Measurements from ENCODE around the gene ACTG1.
"Not testable (repeated sequence)": the region's sequence is repeated elsewhere in the genome, so short reads cannot be mapped to it uniquely, and the experiment has no call there.

ACTG1 gene

GRCh38 chr17:81538651-81539570 is 26.3 kb upstream of the ACTG1 start:
- Mint-ChIP-seq H3K36me3 (ENCODE audit: low read depth) (peaks cover 4% of the 10 kb centered on the region), H3K4me1 (ENCODE audit: low read depth) (no peaks in the 10 kb centered on the region), H3K27me3 (ENCODE audit: low read depth) (peaks cover 16% of the 10 kb centered on the region), H3K9me3 (no peaks in the 10 kb centered on the region), H3K4me3 (no peak overlapping the region), H3K27ac (no peak overlapping the region)

GRCh38 chr17:81537856-81538555 is 25.4 kb upstream of the ACTG1 start:
- no peaks in the 10 kb centered on the region for H3K9me3 Mint-ChIP-seq
- H3K36me3 Mint-ChIP-seq (ENCODE audit: low read depth) = peaks cover 4% of the 10 kb centered on the region
- no peak overlapping the region for H3K4me3 Mint-ChIP-seq
- peaks cover 16% of the 10 kb centered on the region for H3K27me3 Mint-ChIP-seq (ENCODE audit: low read depth)
- no peak overlapping the region for H3K27ac Mint-ChIP-seq
- H3K4me1 Mint-ChIP-seq (ENCODE audit: low read depth) = no peaks in the 10 kb centered on the region

- peaks cover 16% of the 10 kb centered on the region for H3K27me3 Mint-ChIP-seq (ENCODE audit: low read depth)
- no peaks in the 10 kb centered on the region for H3K4me1 Mint-ChIP-seq (ENCODE audit: low read depth)
- H3K4me3 Mint-ChIP-seq = no peak overlapping the region
- H3K9me3 Mint-ChIP-seq = no peaks in the 10 kb centered on the region
- peaks cover 4% of the 10 kb centered on the region for H3K36me3 Mint-ChIP-seq (ENCODE audit: low read depth)
- H3K27ac Mint-ChIP-seq = no peak overlapping the region
Measured at GRCh38 chr17:81537343-81537855, 24.8 kb upstream of the ACTG1 start.

- Mint-ChIP-seq H3K4me1 (ENCODE audit: low read depth) (no peaks in the 10 kb centered on the region), H3K27ac (no peak overlapping the region), H3K4me3 (no peak overlapping the region), H3K9me3 (no peaks in the 10 kb centered on the region), H3K36me3 (ENCODE audit: low read depth) (peaks cover 4% of the 10 kb centered on the region), H3K27me3 (ENCODE audit: low read depth) (peaks cover 16% of the 10 kb centered on the region)
Measured at GRCh38 chr17:81536299-81537290, 24.0 kb upstream of the ACTG1 start.

- Mint-ChIP-seq H3K27me3 (ENCODE audit: low read depth) (peaks cover 16% of the 10 kb centered on the region), H3K4me1 (ENCODE audit: low read depth) (no peaks in the 10 kb centered on the region), H3K9me3 (no peaks in the 10 kb centered on the region), H3K4me3 (no peak overlapping the region), H3K36me3 (ENCODE audit: low read depth) (peaks cover 4% of the 10 kb centered on the region), H3K27ac (no peak overlapping the region)
Measured at GRCh38 chr17:81535480-81536298, 23.1 kb upstream of the ACTG1 start.

DNA sequence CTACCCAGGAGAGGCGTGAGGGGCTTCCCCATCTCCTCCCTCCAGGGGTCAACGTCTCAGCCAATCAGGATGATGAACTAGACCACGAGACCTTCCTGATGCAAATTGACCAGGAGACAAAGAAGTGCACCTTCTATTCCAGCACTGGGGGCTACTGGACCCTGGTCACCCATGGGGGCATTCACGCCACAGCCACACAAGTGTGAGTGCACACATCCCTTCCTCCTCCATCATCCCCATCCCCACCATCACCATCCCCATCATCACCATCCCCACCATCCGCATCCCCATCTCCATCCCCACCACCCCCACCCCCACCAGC is 22.4 kb upstream of the ACTG1 start:
- no peak overlapping the region for H3K4me3 Mint-ChIP-seq
- H3K27me3 Mint-ChIP-seq (ENCODE audit: low read depth) = peaks cover 16% of the 10 kb centered on the region
- no peaks in the 10 kb centered on the region for H3K9me3 Mint-ChIP-seq
- H3K4me1 Mint-ChIP-seq (ENCODE audit: low read depth) = no peaks in the 10 kb centered on the region
- H3K27ac Mint-ChIP-seq = no peak overlapping the region
- peaks cover 4% of the 10 kb centered on the region for H3K36me3 Mint-ChIP-seq (ENCODE audit: low read depth)

- Mint-ChIP-seq H3K4me3 (no peak overlapping the region), H3K9me3 (no peaks in the 10 kb centered on the region), H3K27ac (no peak overlapping the region), H3K27me3 (ENCODE audit: low read depth) (peaks cover 16% of the 10 kb centered on the region), H3K4me1 (ENCODE audit: low read depth) (no peaks in the 10 kb centered on the region), H3K36me3 (ENCODE audit: low read depth) (peaks cover 4% of the 10 kb centered on the region)
Measured at GRCh38 chr17:81534157-81535006, 21.8 kb upstream of the ACTG1 start.

DNA sequence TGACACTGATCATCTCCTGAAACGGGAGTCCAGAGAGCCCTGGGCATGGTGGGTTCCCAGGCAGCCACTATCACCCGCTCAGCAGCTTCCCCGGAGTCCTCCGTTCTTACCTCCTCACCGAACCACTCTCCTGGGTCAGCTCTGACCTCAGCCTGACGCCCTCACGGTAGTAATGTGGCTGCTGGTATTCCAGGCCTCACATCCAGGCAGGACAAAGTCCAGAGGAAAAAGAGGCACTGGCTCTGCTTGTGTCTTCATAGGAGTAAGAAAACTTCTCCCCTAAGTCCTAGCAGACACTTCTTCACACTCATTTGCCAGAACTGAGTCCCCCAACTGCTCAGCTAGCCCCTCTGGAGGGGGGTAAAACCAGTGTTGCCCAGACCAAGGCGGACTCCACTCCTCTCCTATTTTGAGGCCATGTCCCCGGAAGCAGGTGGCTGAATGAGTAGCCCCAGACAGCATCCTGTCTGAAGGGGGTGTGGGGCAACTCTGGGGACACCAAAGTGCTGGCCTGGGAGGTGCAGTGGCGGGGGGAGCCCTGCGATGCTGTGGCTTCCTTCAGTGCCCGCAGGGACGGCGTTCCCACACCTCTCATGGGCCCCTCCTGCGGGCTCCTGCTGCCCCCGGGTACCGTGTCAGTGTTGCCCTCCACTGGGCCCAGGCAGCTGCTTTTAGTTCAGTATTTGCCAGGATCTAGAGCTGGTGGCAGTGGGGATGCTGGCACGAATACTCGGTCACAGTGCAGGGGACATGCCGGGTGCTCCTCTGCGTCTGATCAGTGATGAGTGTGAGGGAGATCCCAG is 20.9 kb upstream of the ACTG1 start:
- H3K27me3 Mint-ChIP-seq (ENCODE audit: low read depth) = peaks cover 16% of the 10 kb centered on the region
- H3K4me1 Mint-ChIP-seq (ENCODE audit: low read depth) = no peaks in the 10 kb centered on the region
- no peak overlapping the region for H3K4me3 Mint-ChIP-seq
- H3K36me3 Mint-ChIP-seq (ENCODE audit: low read depth) = peaks cover 4% of the 10 kb centered on the region
- no peak overlapping the region for H3K27ac Mint-ChIP-seq
- H3K9me3 Mint-ChIP-seq = no peaks in the 10 kb centered on the region

GRCh38 chr17:81532490-81533287 is 20.1 kb upstream of the ACTG1 start:
- Mint-ChIP-seq H3K9me3 (no peaks in the 10 kb centered on the region), H3K4me3 (no peak overlapping the region), H3K4me1 (ENCODE audit: low read depth) (no peaks in the 10 kb centered on the region), H3K27ac (no peak overlapping the region), H3K27me3 (ENCODE audit: low read depth) (peaks cover 12% of the 10 kb centered on the region), H3K36me3 (ENCODE audit: low read depth) (no peaks in the 10 kb centered on the region)

- not testable (repeated sequence) for H3K27ac Mint-ChIP-seq; H3K4me3 Mint-ChIP-seq; H3K9me3 Mint-ChIP-seq; H3K4me1 Mint-ChIP-seq (ENCODE audit: low read depth); H3K36me3 Mint-ChIP-seq (ENCODE audit: low read depth)
- peaks cover 12% of the 10 kb centered on the region for H3K27me3 Mint-ChIP-seq (ENCODE audit: low read depth)
Measured at GRCh38 chr17:81531998-81532404, 19.4 kb upstream of the ACTG1 start.

GRCh38 chr17:81531013-81531412 is 18.4 kb upstream of the ACTG1 start:
- not testable (repeated sequence) for H3K36me3 Mint-ChIP-seq (ENCODE audit: low read depth); H3K27ac Mint-ChIP-seq; H3K27me3 Mint-ChIP-seq (ENCODE audit: low read depth); H3K4me3 Mint-ChIP-seq; H3K4me1 Mint-ChIP-seq (ENCODE audit: low read depth); H3K9me3 Mint-ChIP-seq

- Mint-ChIP-seq H3K9me3 (no peaks in the 10 kb centered on the region), H3K4me1 (ENCODE audit: low read depth) (no peaks in the 10 kb centered on the region), H3K27me3 (ENCODE audit: low read depth) (no peaks in the 10 kb centered on the region), H3K27ac (no peak overlapping the region), H3K36me3 (ENCODE audit: low read depth) (no peaks in the 10 kb centered on the region), H3K4me3 (no peak overlapping the region)
Measured at GRCh38 chr17:81529437-81529803, 16.8 kb upstream of the ACTG1 start.
